HUES6 (cell line): ENCODE data around the gene CACHD1.

Experiments used
- H3K27ac ChIP-seq: 2 replicates; pipeline ENCODE4 v1.7.0; 2013; ENCODE audit warnings: low read depth, mild to moderate bottlenecking, low read length, inconsistent platforms
- H3K27me3 ChIP-seq: 2 replicates; pipeline ENCODE4 v1.6.1; 2013; ENCODE audit warnings: low read length; ENCODE audit not compliant: control insufficient read depth, insufficient read depth
- H3K36me3 ChIP-seq: 2 replicates; pipeline ENCODE4 v1.6.1; 2013; ENCODE audit warnings: low read length; ENCODE audit not compliant: control insufficient read depth, insufficient read depth
- H3K4me1 ChIP-seq: 2 replicates; pipeline ENCODE4 v1.6.1; 2013; ENCODE audit warnings: low read length; ENCODE audit not compliant: control insufficient read depth, insufficient read depth
- H3K4me3 ChIP-seq: 2 replicates; pipeline ENCODE4 v1.5.1; 2013; ENCODE audit warnings: low read depth, low read length
- H3K9ac ChIP-seq: one replicate; pipeline ENCODE4 v1.6.1; 2013; ENCODE audit warnings: mild to moderate bottlenecking, low read length
- H3K9me3 ChIP-seq: 2 replicates; pipeline ENCODE4 v1.6.1; 2013; ENCODE audit warnings: low read depth, low read length; ENCODE audit not compliant: control insufficient read depth, insufficient read depth

The CACHD1 gene

GRCh38 chr1:64469977-64470664, at the start of gene CACHD1:
TSS of gene CACHD1 (plus strand) at chr1:64470129. CDS start at chr1:64470745, 616 bp downstream.
- peak within 1 kb of the TSS; percentile 85; the same call in 1 of the 2 replicates for H3K27ac ChIP-seq
- peaks cover 28% of the 10 kb centered on the region for H3K27me3 ChIP-seq

GRCh38 chr1:64421377-64421776, 48.6 kb upstream of the CACHD1 start:
- Histone ChIP-seq H3K4me3 (no peak overlapping the region), H3K36me3 (no peaks in the 10 kb centered on the region), H3K27ac (no peak overlapping the region), H3K4me1 (no peaks in the 10 kb centered on the region), H3K9ac (no peak overlapping the region), H3K27me3 (no peaks in the 10 kb centered on the region), H3K9me3 (0 out of 2 replicates have a peak, but pooled peaks cover 2% of the 10 kb centered on the region)

More at GRCh38 chr1:64469977-64470664, at the start of gene CACHD1:
- peaks cover 26% of the 10 kb centered on the region for H3K4me1 ChIP-seq
- H3K36me3 ChIP-seq: no peaks in the 10 kb centered on the region
- peak within 1 kb of the TSS; percentile 92 for H3K4me3 ChIP-seq
- no peaks in the 10 kb centered on the region for H3K9me3 ChIP-seq
- peak within 1 kb of the TSS; percentile 94 for H3K9ac ChIP-seq

- no peak overlapping the region for H3K27ac ChIP-seq
- 0 out of 2 replicates have a peak, but pooled peaks cover 2% of the 10 kb centered on the region for H3K9me3 ChIP-seq
- no peak overlapping the region for H3K4me3 ChIP-seq
- H3K4me1 ChIP-seq: no peaks in the 10 kb centered on the region
- no peaks in the 10 kb centered on the region for H3K36me3 ChIP-seq
- H3K27me3 ChIP-seq: no peaks in the 10 kb centered on the region
- no peak overlapping the region for H3K9ac ChIP-seq
Measured at GRCh38 chr1:64423526-64423925, 46.4 kb upstream of the CACHD1 start.

GRCh38 chr1:64424412-64424811, 45.5 kb upstream of the CACHD1 start:
- Histone ChIP-seq H3K27me3 (no peaks in the 10 kb centered on the region), H3K4me3 (no peak overlapping the region), H3K9me3 (0 out of 2 replicates have a peak, but pooled peaks cover 2% of the 10 kb centered on the region), H3K27ac (no peak overlapping the region), H3K9ac (no peak overlapping the region), H3K36me3 (no peaks in the 10 kb centered on the region), H3K4me1 (no peaks in the 10 kb centered on the region)

GRCh38 chr1:64425521-64425920, 44.4 kb upstream of the CACHD1 start:
- H3K9ac ChIP-seq: no peak overlapping the region
- no peaks in the 10 kb centered on the region for H3K36me3 ChIP-seq
- no peak overlapping the region for H3K27ac ChIP-seq
- no peaks in the 10 kb centered on the region for H3K27me3 ChIP-seq
- H3K4me3 ChIP-seq: no peak overlapping the region
- 0 out of 2 replicates have a peak, but pooled peaks cover 2% of the 10 kb centered on the region for H3K9me3 ChIP-seq
- no peaks in the 10 kb centered on the region for H3K4me1 ChIP-seq

- no peak overlapping the region for H3K4me3 ChIP-seq
- 0 out of 2 replicates have a peak, but pooled peaks cover 2% of the 10 kb centered on the region for H3K9me3 ChIP-seq
- no peaks in the 10 kb centered on the region for H3K4me1 ChIP-seq
- no peak overlapping the region for H3K9ac ChIP-seq
- no peaks in the 10 kb centered on the region for H3K36me3 ChIP-seq
- H3K27me3 ChIP-seq: no peaks in the 10 kb centered on the region
- no peak overlapping the region for H3K27ac ChIP-seq
Measured at GRCh38 chr1:64426681-64427080, 43.2 kb upstream of the CACHD1 start.

- Histone ChIP-seq H3K9ac (no peak overlapping the region), H3K4me3 (no peak overlapping the region), H3K27me3 (no peaks in the 10 kb centered on the region), H3K4me1 (no peaks in the 10 kb centered on the region), H3K9me3 (0 out of 2 replicates have a peak, but pooled peaks cover 2% of the 10 kb centered on the region), H3K27ac (no peak overlapping the region), H3K36me3 (no peaks in the 10 kb centered on the region)
Measured at GRCh38 chr1:64427879-64428278, 42.0 kb upstream of the CACHD1 start.

- no peaks in the 10 kb centered on the region for H3K9me3 ChIP-seq
- no peaks in the 10 kb centered on the region for H3K36me3 ChIP-seq
- no peak overlapping the region for H3K4me3 ChIP-seq
- H3K27me3 ChIP-seq: no peaks in the 10 kb centered on the region
- no peaks in the 10 kb centered on the region; the same call in 1 of the 2 replicates for H3K4me1 ChIP-seq
- no peak overlapping the region for H3K27ac ChIP-seq
- H3K9ac ChIP-seq: no peak overlapping the region
Measured at GRCh38 chr1:64433308-64433707, 36.6 kb upstream of the CACHD1 start.

- no peak overlapping the region for H3K27ac ChIP-seq
- H3K9ac ChIP-seq: no peak overlapping the region
- H3K36me3 ChIP-seq: no peaks in the 10 kb centered on the region
- H3K4me1 ChIP-seq: no peaks in the 10 kb centered on the region; the same call in 1 of the 2 replicates
- no peak overlapping the region for H3K4me3 ChIP-seq
- H3K27me3 ChIP-seq: no peaks in the 10 kb centered on the region
- no peaks in the 10 kb centered on the region for H3K9me3 ChIP-seq
Measured at GRCh38 chr1:64433747-64434146, 36.2 kb upstream of the CACHD1 start.

- Histone ChIP-seq H3K27ac (no peak overlapping the region), H3K4me1 (no peaks in the 10 kb centered on the region; the same call in 1 of the 2 replicates), H3K9ac (no peak overlapping the region), H3K36me3 (no peaks in the 10 kb centered on the region), H3K27me3 (no peaks in the 10 kb centered on the region), H3K4me3 (no peak overlapping the region), H3K9me3 (no peaks in the 10 kb centered on the region)
Measured at GRCh38 chr1:64435000-64435399, 34.9 kb upstream of the CACHD1 start.

GRCh38 chr1:64437453-64437852, 32.5 kb upstream of the CACHD1 start:
- Histone ChIP-seq H3K27ac (no peak overlapping the region), H3K4me3 (no peak overlapping the region), H3K36me3 (no peaks in the 10 kb centered on the region), H3K9me3 (no peaks in the 10 kb centered on the region), H3K27me3 (no peaks in the 10 kb centered on the region), H3K9ac (no peak overlapping the region), H3K4me1 (no peaks in the 10 kb centered on the region; the same call in 1 of the 2 replicates)
